22Rv1 (cell line): Measurements from ENCODE around the gene DDB1.

Source experiments
- H3K27ac ChIP-seq: fragments of 450-650 bp; 2 replicates; pipeline ENCODE4 v1.5.1; 2017
- CTCF ChIP-seq: fragments of 450-650 bp; IDR thresholded peaks from 2 replicates; pipeline ENCODE4 v1.5.1; 2017; ENCODE audit warnings: mild to moderate bottlenecking
- ZFX ChIP-seq: fragments of 450-650 bp; IDR thresholded peaks from 2 replicates; pipeline ENCODE4 v1.6.1; 2017; ENCODE audit warnings: antibody characterized with exemption, borderline replicate concordance

Gene DDB1

GRCh38 chr11:61349189-61349751 lies 16.4 kb upstream of the DDB1 start:
- H3K27ac ChIP-seq = no peak overlapping the region
- no peak for TF ChIP-seq ZFX
- TF ChIP-seq CTCF = no peak

GRCh38 chr11:61347916-61348461 lies 15.1 kb upstream of the DDB1 start:
- no peak overlapping the region for H3K27ac ChIP-seq

GRCh38 chr11:61345954-61346843 lies 13.3 kb upstream of the DDB1 start:
- TF ChIP-seq CTCF (no peak), ZFX (no peak)
- H3K27ac ChIP-seq = no peak overlapping the region

More at GRCh38 chr11:61347916-61348461, 15.1 kb upstream of the DDB1 start:
- TF ChIP-seq CTCF (no peak), ZFX (no peak)

- TF ChIP-seq CTCF (no peak), ZFX (no peak)
- no peak overlapping the region for H3K27ac ChIP-seq
Measured at GRCh38 chr11:61345170-61345610, 12.3 kb upstream of the DDB1 start.

- no peak overlapping the region for H3K27ac ChIP-seq
- TF ChIP-seq CTCF = no peak
Measured at GRCh38 chr11:61343792-61344745, 11.2 kb upstream of the DDB1 start.

- no peak overlapping the region for H3K27ac ChIP-seq
- TF ChIP-seq ZFX = no peak
- TF ChIP-seq CTCF = no peak
Measured at GRCh38 chr11:61342207-61342803, 9.4 kb upstream of the DDB1 start.
